Gastroesophageal sphincter (tissue), 4 donors: ENCODE measurements around the gene DZIP1. TPM values are rescaled to one million over a fixed set of nuclear protein-coding genes. Genes with fewer than 3 reads are reported as not detected.

ENCODE experiments used
- ATAC-seq: fragments of 150-250 bp; one replicate; pipeline ENCODE4 v1.9.1; 2016; ENCODE audit warnings: mild to moderate bottlenecking, moderate library complexity
- H3K27ac ChIP-seq, 4 donors: fragments of 200-600 bp; sonication (generic) in 3 of 4; 1 replicate in 3 of 4; 2 replicates in 1 of 4; pipeline ENCODE4 v1.5.1; 2016 to 2019
- H3K27me3 ChIP-seq: fragments of 200-600 bp; sonication (generic); one replicate; pipeline ENCODE4 v1.5.1; 2019
- H3K36me3 ChIP-seq, 2 donors: fragments of 200-600 bp; sonication (generic); one replicate each; pipeline ENCODE4 v1.5.1; 2019; ENCODE audit warnings: control low read depth in 1 of 2
- H3K4me1 ChIP-seq, 3 donors: fragments of 200-600 bp; sonication (generic); 1 replicate in 2 of 3; 2 replicates in 1 of 3; pipeline ENCODE4 v1.5.1; 2016 to 2019; ENCODE audit warnings: control low read depth in 2 of 3
- H3K4me3 ChIP-seq, 2 donors: fragments of 200-600 bp; sonication (generic); one replicate each; pipeline ENCODE4 v1.5.1; 2019; ENCODE audit warnings: mild to moderate bottlenecking in 1 of 2, moderate library complexity in 1 of 2
- H3K9me3 ChIP-seq, 3 donors: fragments of 200-600 bp; sonication (generic); one replicate each; pipeline ENCODE4 v1.5.1; 2017 to 2019; ENCODE audit warnings: control low read depth in 2 of 3
- EP300 ChIP-seq: sonication (generic); formaldehyde crosslinking; IDR thresholded peaks from one replicate; pipeline ENCODE4 v1.6.1; 2017; ENCODE audit warnings: antibody characterized with exemption, mild to moderate bottlenecking
- POLR2A ChIP-seq, 2 donors: fragments of 450-650 bp; IDR thresholded peaks; one replicate each; pipeline ENCODE4 v1.6.1; 2017; ENCODE audit warnings: antibody characterized with exemption in 2 of 2, mild to moderate bottlenecking in 2 of 2, moderate library complexity in 1 of 2
- POLR2AphosphoS5 ChIP-seq: sonication (generic); formaldehyde crosslinking; IDR thresholded peaks from one replicate; pipeline ENCODE4 v1.6.1; 2017; ENCODE audit warnings: antibody characterized with exemption
- WGBS, 2 donors: methylation state at CpG; one replicate each; pipeline ENCODE4 v1.1.5; 2018; ENCODE audit warnings: low coverage in 1 of 2; 5-methylcytosine and 5-hydroxymethylcytosine counted together
- total RNA-seq, 4 donors: library from RNA; depleted of rRNA; stranded (reverse); fragments of >200 nt; gene quantifications; one replicate each; pipeline ENCODE4 v1.1.0, GENCODE V29; 2016
- TF ChIP-seq, protein P1 (sequence below), 4 experiments: fragments of 200-600 bp in 2 of 4; fragments of 450-650 bp in 2 of 4; sonication (generic) in 1 of 4; IDR thresholded peaks; one replicate each; pipeline ENCODE4 v1.5.1; 2017 to 2019; ENCODE audit warnings: antibody characterized with exemption in 4 of 4, mild to moderate bottlenecking in 2 of 4, moderate library complexity in 2 of 4

The DZIP1 gene
- total RNA-seq, 4 donors from 2014 or later, result 17.7 to 39.1 (median 28.6) TPM

DNA sequence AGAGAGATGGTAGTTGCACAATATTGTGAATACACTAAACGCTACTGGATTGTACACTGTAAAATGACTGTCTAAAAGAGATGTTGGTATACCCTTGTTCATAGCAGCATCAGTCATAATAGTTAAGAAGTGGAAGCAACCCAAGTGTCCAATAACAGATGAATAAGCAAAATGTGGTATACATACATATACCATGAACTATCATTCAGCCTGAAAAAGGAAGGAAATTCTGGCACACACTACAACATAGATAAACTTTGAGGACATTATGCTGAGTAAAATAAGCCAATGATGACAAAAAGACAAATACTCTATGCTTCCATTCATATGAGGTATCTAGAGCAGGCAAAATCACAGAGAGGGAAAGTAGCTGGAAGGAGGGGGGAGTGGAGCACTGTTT lies 16.0 kb downstream of the DZIP1 start:
- Histone ChIP-seq H3K27me3 (no peaks in the 10 kb centered on the region), H3K4me1 (no peaks in the 10 kb centered on the region), H3K4me3 (no peak overlapping the region), H3K36me3 (peaks cover 0 to 79% of the 10 kb centered on the region in 2 donors), H3K9me3 (peaks cover 0 to 9% (median 0%) of the 10 kb centered on the region in 3 donors), H3K27ac (no peak overlapping the region)
- ATAC-seq, result no peak
- TF ChIP-seq POLR2AphosphoS5, result no peak
- TF ChIP-seq, protein P1, sequence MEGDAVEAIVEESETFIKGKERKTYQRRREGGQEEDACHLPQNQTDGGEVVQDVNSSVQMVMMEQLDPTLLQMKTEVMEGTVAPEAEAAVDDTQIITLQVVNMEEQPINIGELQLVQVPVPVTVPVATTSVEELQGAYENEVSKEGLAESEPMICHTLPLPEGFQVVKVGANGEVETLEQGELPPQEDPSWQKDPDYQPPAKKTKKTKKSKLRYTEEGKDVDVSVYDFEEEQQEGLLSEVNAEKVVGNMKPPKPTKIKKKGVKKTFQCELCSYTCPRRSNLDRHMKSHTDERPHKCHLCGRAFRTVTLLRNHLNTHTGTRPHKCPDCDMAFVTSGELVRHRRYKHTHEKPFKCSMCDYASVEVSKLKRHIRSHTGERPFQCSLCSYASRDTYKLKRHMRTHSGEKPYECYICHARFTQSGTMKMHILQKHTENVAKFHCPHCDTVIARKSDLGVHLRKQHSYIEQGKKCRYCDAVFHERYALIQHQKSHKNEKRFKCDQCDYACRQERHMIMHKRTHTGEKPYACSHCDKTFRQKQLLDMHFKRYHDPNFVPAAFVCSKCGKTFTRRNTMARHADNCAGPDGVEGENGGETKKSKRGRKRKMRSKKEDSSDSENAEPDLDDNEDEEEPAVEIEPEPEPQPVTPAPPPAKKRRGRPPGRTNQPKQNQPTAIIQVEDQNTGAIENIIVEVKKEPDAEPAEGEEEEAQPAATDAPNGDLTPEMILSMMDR (IDR thresholded peaks at IDR 0.05), result no peak
- no peak for TF ChIP-seq EP300
- no peak for TF ChIP-seq POLR2A (IDR thresholded peaks at IDR 0.05)
- WGBS, 2 donors, result 80 to 92% methylated on average over 1 of the region's 1 CpG

DNA sequence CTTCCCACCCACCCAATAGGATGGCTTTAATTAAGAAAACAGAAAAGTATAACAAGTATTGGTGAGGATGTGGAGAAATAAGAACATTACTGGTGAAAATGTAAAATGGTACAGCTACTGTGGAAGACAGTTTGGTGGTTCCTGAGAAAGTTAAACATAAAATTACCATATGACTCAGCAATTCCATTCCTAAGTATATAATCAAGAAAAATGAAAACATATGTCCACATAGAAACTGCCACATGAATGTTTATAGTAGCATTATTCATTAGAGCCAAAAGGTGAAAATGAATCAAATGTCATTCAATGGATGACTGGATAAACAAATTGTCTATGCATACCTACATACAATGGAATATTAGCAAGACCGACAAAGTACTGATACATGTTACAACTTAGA lies 16.9 kb downstream of the DZIP1 start:
- 67 to 94% methylated on average over 1 of the region's 1 CpG for WGBS, 2 donors
- H3K36me3 ChIP-seq, result peaks cover 0 to 82% of the 10 kb centered on the region in 2 donors
- no peaks in the 10 kb centered on the region for H3K4me1 ChIP-seq
- TF ChIP-seq POLR2A (IDR thresholded peaks at IDR 0.05) (no peak), EP300 (no peak), POLR2AphosphoS5 (no peak)
- TF ChIP-seq, protein P1 (IDR thresholded peaks at IDR 0.05), result no peak
- ATAC-seq, result no peak
- H3K9me3 ChIP-seq, result peaks cover 0 to 9% (median 0%) of the 10 kb centered on the region in 3 donors
- no peak overlapping the region for H3K4me3 ChIP-seq
- H3K27me3 ChIP-seq, result no peaks in the 10 kb centered on the region
- H3K27ac ChIP-seq, result no peak overlapping the region

DNA sequence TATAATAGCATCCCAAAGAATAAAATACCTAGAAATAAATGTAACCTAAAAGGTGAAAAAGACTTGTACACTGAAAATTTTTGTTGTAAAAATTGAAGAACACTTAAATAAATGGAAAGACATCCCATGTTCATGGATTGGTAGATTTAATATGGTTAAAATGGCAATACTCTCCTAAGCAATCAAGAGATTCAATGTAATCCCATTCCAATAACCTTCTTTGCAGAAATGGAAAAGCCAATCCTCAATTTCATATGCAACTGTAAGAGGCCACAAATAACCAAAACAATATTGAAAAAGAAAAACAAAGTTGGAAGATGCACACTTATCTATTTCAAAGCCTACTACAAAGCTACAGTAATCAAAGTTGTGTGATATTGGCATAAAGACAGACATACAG lies 17.7 kb downstream of the DZIP1 start:
- Histone ChIP-seq H3K27me3 (no peaks in the 10 kb centered on the region), H3K4me3 (no peak overlapping the region), H3K27ac (no peak overlapping the region), H3K4me1 (no peaks in the 10 kb centered on the region), H3K36me3 (peaks cover 0 to 82% of the 10 kb centered on the region in 2 donors), H3K9me3 (peaks cover 0 to 9% (median 0%) of the 10 kb centered on the region in 3 donors)
- no peak for ATAC-seq
- TF ChIP-seq, protein P1 (IDR thresholded peaks at IDR 0.05), result no peak
- TF ChIP-seq POLR2AphosphoS5, result no peak
- TF ChIP-seq POLR2A (IDR thresholded peaks at IDR 0.05), result no peak
- TF ChIP-seq EP300, result no peak

DNA sequence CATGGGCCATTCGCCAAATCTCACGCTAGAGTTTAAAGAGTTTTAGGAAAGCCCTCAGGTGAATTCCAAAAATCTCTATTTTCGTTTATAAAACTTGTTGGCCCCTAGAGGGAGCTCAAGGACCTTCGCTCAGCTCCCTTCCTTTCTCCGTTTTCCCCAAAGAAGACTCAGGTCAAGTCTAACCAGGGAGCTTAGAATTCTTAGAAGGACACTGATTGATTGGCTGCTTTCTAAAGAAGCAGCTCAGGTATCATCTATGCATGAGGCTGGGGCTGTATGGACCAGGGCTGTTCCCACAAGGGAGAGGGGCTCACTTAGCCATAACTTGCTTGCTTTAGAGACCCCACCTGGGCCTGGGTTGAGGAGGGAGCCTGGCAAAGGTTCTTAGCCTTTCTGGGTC lies 20.5 kb downstream of the DZIP1 start:
- Histone ChIP-seq H3K4me1 (no peaks in the 10 kb centered on the region), H3K4me3 (no peak overlapping the region), H3K9me3 (peaks cover 0 to 9% (median 0%) of the 10 kb centered on the region in 3 donors), H3K27me3 (no peaks in the 10 kb centered on the region), H3K27ac (no peak overlapping the region), H3K36me3 (peaks cover 0 to 84% of the 10 kb centered on the region in 2 donors)
- ATAC-seq, result no peak
- TF ChIP-seq POLR2AphosphoS5 (no peak), POLR2A (IDR thresholded peaks at IDR 0.05) (no peak), EP300 (no peak)
- TF ChIP-seq, protein P1 (IDR thresholded peaks at IDR 0.05), result peak; percentile 41 to 73 (median 59)
- WGBS, 2 donors, result 9 to 29% methylated on average over 3 to 5 of the region's 5 CpGs

DNA sequence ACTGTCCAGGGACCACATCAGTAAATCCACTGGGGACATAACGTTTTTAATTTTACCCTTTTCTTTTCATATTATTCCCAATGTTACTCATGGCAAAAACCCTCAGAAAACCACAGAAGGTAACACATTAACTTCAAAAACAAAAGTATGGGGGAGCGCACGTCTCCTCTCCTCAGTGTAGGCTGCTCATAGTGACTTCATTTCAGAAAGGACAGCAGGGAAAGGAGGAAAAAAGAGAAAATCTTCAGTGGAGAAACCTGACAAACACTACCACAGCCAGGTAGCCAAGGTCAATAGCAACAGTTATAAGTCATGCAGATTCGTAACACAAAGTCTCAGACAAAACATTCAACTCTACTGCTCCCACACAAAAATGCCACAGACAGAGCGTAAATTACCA lies 21.4 kb downstream of the DZIP1 start:
- WGBS, 2 donors, result 20 to 45% methylated on average over 3 to 5 of the region's 5 CpGs
- H3K4me1 ChIP-seq, result no peaks in the 10 kb centered on the region
- H3K27me3 ChIP-seq, result no peaks in the 10 kb centered on the region
- no peak overlapping the region for H3K27ac ChIP-seq
- H3K4me3 ChIP-seq, result no peak overlapping the region
- TF ChIP-seq POLR2A (IDR thresholded peaks at IDR 0.05), result no peak
- no peak for TF ChIP-seq EP300
- no peak for TF ChIP-seq POLR2AphosphoS5
- TF ChIP-seq, protein P1 (IDR thresholded peaks at IDR 0.05), result no peak
- no peak for ATAC-seq
- peaks cover 0 to 77% of the 10 kb centered on the region in 2 donors for H3K36me3 ChIP-seq
- peaks cover 0 to 9% (median 0%) of the 10 kb centered on the region in 3 donors for H3K9me3 ChIP-seq
